H1 (cell line): ENCODE results near the gene SNX7. TPM values are rescaled to one million over a fixed set of nuclear protein-coding genes. Genes with fewer than 3 reads are reported as not detected.

Experiments used
- CTCF ChIA-PET: fragments of 300-600 bp; sonication (Branson Sonifier 250); formaldehyde crosslinking; loops from one replicate; lab custom pipeline; 2021; ENCODE audit not compliant: partially characterized antibody; lab: Charles Lee
- POLR2A ChIA-PET: fragments of 300-600 bp; sonication (Branson Sonifier 250); formaldehyde crosslinking; loops from one replicate; lab custom pipeline; 2021; ENCODE audit warnings: inconsistent platforms; ENCODE audit not compliant: partially characterized antibody; lab: Charles Lee
- DNase-seq, 2 experiments: peaks; one replicate each; pipeline versions ENCODE4 v3.0.0 to v3.0.0-alpha.2; 2010 to 2022; ENCODE audit warnings: low spot score in 2 of 2, low read depth in 1 of 2, mixed read lengths in 1 of 2
- FAIRE-seq: peaks from 2 replicates; lab custom pipeline; 2011; peaks lifted over from hg19 to GRCh38; lab: Jason Lieb, UNC
- H2AFZ ChIP-seq: 2 replicates; pipeline ENCODE4 v1.8.1; 2012; ENCODE audit warnings: low read length, inconsistent platforms
- H2AK5ac ChIP-seq: 2 replicates; pipeline ENCODE4 v1.6.1; 2013; ENCODE audit warnings: low read depth, low read length
- H2BK120ac ChIP-seq: replicated peaks from 2 replicates; pipeline ENCODE3; 2013; ENCODE audit warnings: low read depth, low read length, inconsistent platforms
- H2BK12ac ChIP-seq: 2 replicates; pipeline ENCODE4 v1.6.1; 2013; ENCODE audit warnings: low read depth, low read length
- H2BK15ac ChIP-seq: 2 replicates; pipeline ENCODE4 v1.6.1; 2013; ENCODE audit warnings: low read length
- H2BK20ac ChIP-seq: 2 replicates; pipeline ENCODE4 v1.6.1; 2013; ENCODE audit warnings: low read length
- H2BK5ac ChIP-seq: 2 replicates; pipeline ENCODE4 v1.6.1; 2013; ENCODE audit warnings: low read depth, low read length
- H3K14ac ChIP-seq: 2 replicates; pipeline ENCODE4 v1.6.1; 2013; ENCODE audit warnings: inconsistent platforms; ENCODE audit not compliant: insufficient read length
- H3K18ac ChIP-seq: 2 replicates; pipeline ENCODE4 v1.6.1; 2013; ENCODE audit warnings: low read length; ENCODE audit errors: extremely low read depth
- H3K23ac ChIP-seq: 2 replicates; pipeline ENCODE4 v1.6.1; 2013; ENCODE audit warnings: inconsistent platforms; ENCODE audit not compliant: insufficient read length
- H3K23me2 ChIP-seq: 2 replicates; pipeline ENCODE4 v1.6.1; 2013; ENCODE audit warnings: low read depth, low read length
- H3K27ac ChIP-seq: 2 replicates; pipeline ENCODE4 v1.6.1; 2011; ENCODE audit warnings: low read depth, low read length, inconsistent platforms
- H3K27me3 ChIP-seq, 4 experiments: replicated peaks in 1 of 4; 1 replicate in 1 of 4; 2 replicates in 3 of 4; pipeline versions ENCODE4 v1.6.1 to v1.8.1; 2011 to 2013; ENCODE audit warnings: low read length in 3 of 4, mild to moderate bottlenecking in 3 of 4, inconsistent platforms in 2 of 4, mixed read lengths in 2 of 4, moderate library complexity in 1 of 4; ENCODE audit not compliant: control insufficient read depth in 3 of 4, insufficient read depth in 3 of 4; ENCODE audit errors: extremely low read depth in 1 of 4
- H3K36me3 ChIP-seq, 4 experiments: 2 replicates each; pipeline versions ENCODE4 v1.6.1 to v1.8.1; 2011 to 2013; ENCODE audit warnings: mild to moderate bottlenecking in 4 of 4, low read length in 3 of 4, moderate library complexity in 2 of 4, control low read depth in 1 of 4, inconsistent platforms in 1 of 4; ENCODE audit not compliant: insufficient read depth in 4 of 4, control insufficient read depth in 2 of 4
- H3K4ac ChIP-seq: replicated peaks from 2 replicates; pipeline ENCODE3; 2013; ENCODE audit warnings: low read length, low read depth, mixed read lengths, inconsistent platforms; ENCODE audit not compliant: insufficient read length
- H3K4me1 ChIP-seq, 4 experiments: replicated peaks in 1 of 4; 1 replicate in 1 of 4; 2 replicates in 3 of 4; pipeline versions ENCODE4 v1.6.1 to v1.8.1; 2011 to 2013; ENCODE audit warnings: low read length in 3 of 4, inconsistent platforms in 2 of 4, mixed read lengths in 1 of 4; ENCODE audit not compliant: insufficient read depth in 4 of 4, control insufficient read depth in 3 of 4
- H3K4me2 ChIP-seq, 2 experiments: 2 replicates each; pipeline versions ENCODE4 v1.6.1 to v1.8.1; 2011 to 2013; ENCODE audit warnings: low read depth in 2 of 2, low read length in 2 of 2, control low read depth in 1 of 2, inconsistent platforms in 1 of 2, mild to moderate bottlenecking in 1 of 2; ENCODE audit not compliant: insufficient read depth in 1 of 2
- H3K4me3 ChIP-seq, 4 experiments: fragments of 200-600, 300-600 bp in 1 of 4; sonication (generic), shearing (Covaris generic), sonication (Bioruptor Twin) in 1 of 4; 2 replicates each; pipeline versions ENCODE4 v1.5.1 to v1.8.1; 2011 to 2016; ENCODE audit warnings: low read length in 4 of 4, low read depth in 3 of 4, control low read depth in 2 of 4, inconsistent platforms in 2 of 4, mild to moderate bottlenecking in 2 of 4, mixed read lengths in 1 of 4, moderate library complexity in 1 of 4; ENCODE audit not compliant: insufficient read depth in 2 of 4; ENCODE audit errors: extremely low read depth in 1 of 4
- H3K56ac ChIP-seq: replicated peaks from 2 replicates; pipeline ENCODE3; 2013; ENCODE audit warnings: low read depth, mild to moderate bottlenecking, mixed read lengths, low read length, inconsistent platforms; ENCODE audit not compliant: insufficient read length
- H3K79me1 ChIP-seq: 2 replicates; pipeline ENCODE4 v1.6.1; 2013; ENCODE audit warnings: low read depth, low read length, control low read depth
- H3K79me2 ChIP-seq, 2 experiments: 2 replicates each; pipeline versions ENCODE4 v1.6.1 to v1.8.1; 2012 to 2013; ENCODE audit warnings: low read length in 2 of 2, mild to moderate bottlenecking in 2 of 2, inconsistent platforms in 1 of 2; ENCODE audit not compliant: insufficient read depth in 2 of 2, control insufficient read depth in 1 of 2
- H3K9ac ChIP-seq, 4 experiments: replicated peaks in 1 of 4; 1 replicate in 1 of 4; 2 replicates in 3 of 4; pipeline versions ENCODE4 v1.6.1 to v1.8.1; 2011 to 2013; ENCODE audit warnings: low read depth in 3 of 4, low read length in 3 of 4, control low read depth in 2 of 4, mild to moderate bottlenecking in 2 of 4, moderate library complexity in 2 of 4, inconsistent platforms in 1 of 4; ENCODE audit errors: extremely low read depth in 1 of 4
- H3K9me3 ChIP-seq, 2 experiments: 2 replicates each; pipeline versions ENCODE4 v1.6.1 to v1.8.1; 2012 to 2013; ENCODE audit warnings: mild to moderate bottlenecking in 2 of 2, moderate library complexity in 2 of 2, control low read depth in 1 of 2, inconsistent platforms in 1 of 2, low read depth in 1 of 2, low read length in 1 of 2, mixed read lengths in 1 of 2; ENCODE audit not compliant: insufficient read depth in 2 of 2
- H4K20me1 ChIP-seq, 2 experiments: replicated peaks in 1 of 2; 2 replicates each; pipeline versions ENCODE3 to v1.8.1; 2011 to 2013; ENCODE audit warnings: inconsistent platforms in 2 of 2, low read length in 2 of 2, mild to moderate bottlenecking in 1 of 2; ENCODE audit not compliant: insufficient read depth in 2 of 2, control insufficient read depth in 1 of 2
- H4K5ac ChIP-seq: 2 replicates; pipeline ENCODE4 v1.6.1; 2013; ENCODE audit warnings: low read length, low read depth, mixed read lengths, inconsistent platforms; ENCODE audit not compliant: insufficient read length
- H4K8ac ChIP-seq: 2 replicates; pipeline ENCODE4 v1.8.0; 2013; ENCODE audit warnings: mild to moderate bottlenecking, moderate library complexity, low read length, inconsistent platforms; ENCODE audit not compliant: insufficient read depth; ENCODE audit errors: extremely low read depth
- H4K91ac ChIP-seq: replicated peaks from 2 replicates; pipeline ENCODE3; 2013; ENCODE audit warnings: low read length, mixed read lengths, inconsistent platforms; ENCODE audit not compliant: insufficient read length
- CBX8 ChIP-seq: fragments of 300-800, 300-1000 bp; sonication (generic); IDR thresholded peaks from 2 replicates; pipeline ENCODE4 v1.7.1; 2016; ENCODE audit warnings: low read depth, low read length, borderline replicate concordance
- CEBPB ChIP-seq: IDR thresholded peaks from 2 replicates; pipeline ENCODE4 v1.6.1; 2012; ENCODE audit warnings: low read depth, low read length
- CHD1 ChIP-seq: IDR thresholded peaks from 2 replicates; pipeline ENCODE4 v1.6.1; 2012; ENCODE audit warnings: low read depth, low read length, improper control_type of control experiment
- CHD2 ChIP-seq: IDR thresholded peaks from 2 replicates; pipeline ENCODE4 v1.6.1; 2012; ENCODE audit warnings: low read length, improper control_type of control experiment
- EGR1 ChIP-seq: IDR thresholded peaks from 2 replicates; pipeline ENCODE4 v1.6.1; 2011; ENCODE audit warnings: low read depth, low read length, borderline replicate concordance
- FOSL1 ChIP-seq: IDR thresholded peaks from 2 replicates; pipeline ENCODE4 v1.6.1; 2011; ENCODE audit warnings: mild to moderate bottlenecking, low read depth, low read length, moderate library complexity; ENCODE audit not compliant: insufficient read depth
- GTF2F1 ChIP-seq: IDR thresholded peaks from 2 replicates; pipeline ENCODE4 v1.6.1; 2012; ENCODE audit warnings: low read depth, low read length, improper control_type of control experiment, borderline replicate concordance
- POLR2AphosphoS5 ChIP-seq: IDR thresholded peaks from 2 replicates; pipeline ENCODE4 v1.6.1; 2011; ENCODE audit warnings: low read depth, low read length
- RAD21 ChIP-seq, 2 experiments: IDR thresholded peaks in 1 of 2; conservative IDR thresholded peaks in 1 of 2; 2 replicates each; pipeline ENCODE4 v1.6.1; 2011; ENCODE audit warnings: low read depth in 2 of 2, low read length in 2 of 2, improper control_type of control experiment in 1 of 2, inconsistent platforms in 1 of 2, mild to moderate bottlenecking in 1 of 2, moderate library complexity in 1 of 2
- RFX5 ChIP-seq: IDR thresholded peaks from 2 replicates; pipeline ENCODE4 v1.6.1; 2011; ENCODE audit warnings: low read depth, low read length, improper control_type of control experiment, borderline replicate concordance
- SP1 ChIP-seq: IDR thresholded peaks from 2 replicates; pipeline ENCODE4 v1.6.1; 2011; ENCODE audit warnings: low read depth, low read length
- SP2 ChIP-seq: IDR thresholded peaks from 2 replicates; pipeline ENCODE4 v1.6.1; 2012; ENCODE audit warnings: mild to moderate bottlenecking, low read length, inconsistent platforms
- TCF12 ChIP-seq: IDR thresholded peaks from 2 replicates; pipeline ENCODE4 v1.6.1; 2011; ENCODE audit warnings: low read depth, mild to moderate bottlenecking, low read length
- polyA plus RNA-seq, 7 experiments: library from polyadenylated mRNA; depleted of rRNA in 3 of 7; stranded (reverse) in 5 of 7; unstranded in 2 of 7; fragments of >200 nt in 5 of 7; fragments of 200-250 nt in 2 of 7; gene quantifications; 1 replicate in 5 of 7; 2 replicates in 1 of 7; 4 replicates in 1 of 7; pipeline versions ENCODE4 v1.2.1 to v1.2.3, GENCODE V29; 2011 to 2013; ENCODE audit warnings: missing spikeins in 2 of 7, mixed read lengths in 2 of 7
- total RNA-seq: library from RNA; stranded (reverse); fragmentation: NEBNext Ultra II Directional; extraction: Animal tissue kit (Norgen Biotek cat#: 25700); gene quantifications from 2 replicates; pipeline ENCODE4 v1.2.1, GENCODE V29; 2021
- TF ChIP-seq, protein P1 (sequence below): IDR thresholded peaks from 2 replicates; pipeline ENCODE4 v1.6.1; 2012; ENCODE audit warnings: inconsistent platforms

SNX7 gene
- total and polyA plus RNA-seq, 2 of the 8 experiments (the other 6 are each of a cell fraction or from before 2014, with no cell fraction given), result 9.2 to 23.8 TPM

- Histone ChIP-seq H3K79me1 (no peaks in the 10 kb centered on the region), H4K5ac (no peak overlapping the region), H4K20me1 (no peaks in the 10 kb centered on the region), H2BK20ac (no peak overlapping the region), H2AFZ (no peak overlapping the region), H3K4ac (no peak overlapping the region), H4K8ac (no peak overlapping the region), H3K23ac (no peak overlapping the region), H3K56ac (no peak overlapping the region), H3K4me3 (no peak overlapping the region), H2BK5ac (no peak overlapping the region), H3K27me3 (no peaks in the 10 kb centered on the region), H3K79me2 (no peaks in the 10 kb centered on the region), H2BK120ac (no peak overlapping the region), H3K23me2 (no peaks in the 10 kb centered on the region), H3K36me3 (no peaks in the 10 kb centered on the region), H2AK5ac (no peak overlapping the region), H3K4me1 (no peaks in the 10 kb centered on the region), H3K9me3 (no peaks in the 10 kb centered on the region), H4K91ac (no peak overlapping the region), H2BK12ac (no peak overlapping the region), H3K18ac (no peak overlapping the region), H2BK15ac (no peak overlapping the region), H3K27ac (no peak overlapping the region), H3K14ac (no peak overlapping the region), H3K9ac (no peak overlapping the region), H3K4me2 (no peak overlapping the region)
- TF ChIP-seq EGR1 (no peak), TCF12 (no peak), CHD2 (no peak), GTF2F1 (no peak), RAD21 (IDR thresholded peaks at IDR 0.05 in 1 of 2, conservative IDR thresholded peaks at IDR 0.05 in 1 of 2; ENCODE audit: low read depth in 2 of 2, low read length in 2 of 2) (no peak), CEBPB (no peak), CHD1 (no peak), FOSL1 (no peak), CBX8 (no peak), SP1 (no peak), SP2 (no peak), RFX5 (no peak), POLR2AphosphoS5 (no peak)
- TF ChIP-seq, protein P1, sequence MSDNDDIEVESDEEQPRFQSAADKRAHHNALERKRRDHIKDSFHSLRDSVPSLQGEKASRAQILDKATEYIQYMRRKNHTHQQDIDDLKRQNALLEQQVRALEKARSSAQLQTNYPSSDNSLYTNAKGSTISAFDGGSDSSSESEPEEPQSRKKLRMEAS, result no peak
- no peak for FAIRE-seq
- ChIA-PET POLR2A (no interaction called here), CTCF (no interaction called here)
- no peak for DNase-seq
Measured at GRCh38 chr1:98735756-98736155, 74.2 kb downstream of the SNX7 start.
